Astrocyte (in vitro differentiated cells and primary cell): ENCODE data around the gene CD3E. TPM values are rescaled to one million over a fixed set of nuclear protein-coding genes. Genes with fewer than 3 reads are reported as not detected.

Experiments
- DNase-seq: peaks from one replicate; pipeline ENCODE4 v3.0.0-alpha.2; 2010; ENCODE audit warnings: low read depth
- FAIRE-seq: peaks from 2 replicates; lab custom pipeline; 2011; peaks lifted over from hg19 to GRCh38; lab: Jason Lieb, UNC
- H2AFZ ChIP-seq: 2 replicates; pipeline ENCODE4 v1.6.0; 2012; ENCODE audit warnings: low read depth, low read length, inconsistent platforms
- H3K27ac ChIP-seq: 2 replicates; pipeline ENCODE4 v1.5.1; 2011; ENCODE audit warnings: low read depth, low read length, inconsistent platforms
- H3K27me3 ChIP-seq: 2 replicates; pipeline ENCODE4 v1.6.0; 2011; ENCODE audit warnings: low read length, inconsistent platforms; ENCODE audit not compliant: insufficient read depth
- H3K36me3 ChIP-seq: 2 replicates; pipeline ENCODE4 v1.5.1; 2011; ENCODE audit warnings: low read length, inconsistent platforms; ENCODE audit not compliant: insufficient read depth
- H3K4me1 ChIP-seq: 2 replicates; pipeline ENCODE4 v1.5.1; 2011; ENCODE audit warnings: low read length, inconsistent platforms; ENCODE audit not compliant: insufficient read depth
- H3K4me2 ChIP-seq: 2 replicates; pipeline ENCODE4 v1.6.0; 2012; ENCODE audit warnings: low read length, inconsistent platforms
- H3K4me3 ChIP-seq: 2 replicates; pipeline ENCODE4 v1.5.1; 2011; ENCODE audit warnings: low read depth, mild to moderate bottlenecking, low read length, inconsistent platforms; ENCODE audit not compliant: insufficient read depth
- H3K79me2 ChIP-seq: 2 replicates; pipeline ENCODE4 v1.6.0; 2012; ENCODE audit warnings: mild to moderate bottlenecking, low read length, inconsistent platforms; ENCODE audit not compliant: insufficient read depth
- H3K9ac ChIP-seq: 2 replicates; pipeline ENCODE4 v1.6.0; 2012; ENCODE audit warnings: mild to moderate bottlenecking, low read length, inconsistent platforms
- H3K9me3 ChIP-seq: 2 replicates; pipeline ENCODE4 v1.5.1; 2012; ENCODE audit warnings: low read depth, mild to moderate bottlenecking, low read length, inconsistent platforms; ENCODE audit not compliant: insufficient read depth
- H4K20me1 ChIP-seq: 2 replicates; pipeline ENCODE4 v1.6.0; 2012; ENCODE audit warnings: low read length, inconsistent platforms; ENCODE audit not compliant: insufficient read depth
- H3K27ac Mint-ChIP-seq: one replicate; pipeline ENCODE4 v1.8.0; 2021; ENCODE audit warnings: mild to moderate bottlenecking, mixed read lengths; ENCODE audit not compliant: unreplicated experiment
- H3K27me3 Mint-ChIP-seq: one replicate; pipeline ENCODE4 v1.8.0; 2021; ENCODE audit warnings: low read depth, mixed read lengths; ENCODE audit not compliant: unreplicated experiment
- H3K36me3 Mint-ChIP-seq: one replicate; pipeline ENCODE4 v1.8.0; 2021; ENCODE audit warnings: low read depth, mixed read lengths; ENCODE audit not compliant: unreplicated experiment
- H3K4me1 Mint-ChIP-seq: one replicate; pipeline ENCODE4 v1.8.0; 2021; ENCODE audit warnings: low read depth, mixed read lengths; ENCODE audit not compliant: unreplicated experiment
- H3K4me3 Mint-ChIP-seq: one replicate; pipeline ENCODE4 v1.8.0; 2021; ENCODE audit warnings: mild to moderate bottlenecking, moderate library complexity, mixed read lengths; ENCODE audit not compliant: unreplicated experiment
- H3K9me3 Mint-ChIP-seq: one replicate; pipeline ENCODE4 v1.8.0; 2021; ENCODE audit warnings: mild to moderate bottlenecking, mixed read lengths; ENCODE audit not compliant: unreplicated experiment
- CTCF ChIP-seq: IDR thresholded peaks from 2 replicates; pipeline ENCODE4 v1.5.1; 2011; ENCODE audit warnings: low read depth, mild to moderate bottlenecking, inconsistent platforms, low read length, moderate library complexity; ENCODE audit not compliant: insufficient read depth
- EZH2 ChIP-seq: IDR thresholded peaks from 2 replicates; pipeline ENCODE4 v1.6.1; 2012; ENCODE audit warnings: mild to moderate bottlenecking, low read length, inconsistent platforms; ENCODE audit not compliant: insufficient read depth
- total RNA-seq: library from RNA; stranded (reverse); gene quantifications from 2 replicates; pipeline ENCODE4 v1.2.1, GENCODE V29; 2021

CD3E gene
- total RNA-seq, 1 donor from 2014 or later, result not detected

GRCh38 chr11:118277312-118277711, 27.2 kb upstream of the CD3E start:
- Histone ChIP-seq H3K9ac (no peak overlapping the region), H3K27ac (no peak overlapping the region), H3K27me3 (no peaks in the 10 kb centered on the region), H3K4me1 (peaks cover 7% of the 10 kb centered on the region), H3K79me2 (no peaks in the 10 kb centered on the region), H3K9me3 (no peaks in the 10 kb centered on the region), H3K4me2 (peak overlapping the region; percentile 36), H2AFZ (no peak overlapping the region), H3K4me3 (no peak overlapping the region), H4K20me1 (no peaks in the 10 kb centered on the region), H3K36me3 (no peaks in the 10 kb centered on the region)
- peaks cover 4% of the 10 kb centered on the region for H3K27me3 Mint-ChIP-seq
- H3K36me3 Mint-ChIP-seq, result no peaks in the 10 kb centered on the region
- TF ChIP-seq EZH2 (no peak), CTCF (no peak)
- no peak overlapping the region for H3K27ac Mint-ChIP-seq
- peaks cover 2% of the 10 kb centered on the region for H3K9me3 Mint-ChIP-seq
- peaks cover 3% of the 10 kb centered on the region for H3K4me1 Mint-ChIP-seq
- FAIRE-seq, result no peak
- H3K4me3 Mint-ChIP-seq, result no peak overlapping the region
- peak; percentile 33 for DNase-seq

DNA sequence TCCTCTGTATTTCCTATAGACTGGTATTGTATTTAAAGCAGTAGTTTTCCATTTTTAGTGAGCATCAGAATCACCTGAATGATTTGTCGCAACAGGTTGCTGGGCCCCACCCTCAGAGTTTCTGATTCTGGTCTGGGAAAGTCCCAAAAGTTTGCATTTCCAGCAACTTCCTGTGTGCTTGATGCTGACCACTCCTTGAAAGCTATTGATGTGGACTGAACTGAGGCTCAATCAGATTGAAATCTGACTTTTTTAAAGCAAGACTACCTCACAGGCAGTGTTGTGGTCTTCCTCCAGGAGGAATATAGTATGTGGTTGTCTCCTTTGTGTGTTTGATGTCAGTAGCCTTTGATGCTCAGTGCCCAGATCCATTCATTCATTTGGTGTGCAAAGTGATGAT, 23.2 kb upstream of the CD3E start:
- Mint-ChIP-seq H3K27ac (no peak overlapping the region), H3K4me1 (no peaks in the 10 kb centered on the region), H3K4me3 (no peak overlapping the region), H3K9me3 (no peaks in the 10 kb centered on the region), H3K36me3 (no peaks in the 10 kb centered on the region), H3K27me3 (peaks cover 5% of the 10 kb centered on the region)
- H3K79me2 ChIP-seq, result no peaks in the 10 kb centered on the region
- H3K27me3 ChIP-seq, result peaks cover 3% of the 10 kb centered on the region
- no peak overlapping the region for H3K4me2 ChIP-seq
- no peak overlapping the region for H2AFZ ChIP-seq
- no peak for FAIRE-seq
- no peaks in the 10 kb centered on the region for H4K20me1 ChIP-seq
- no peak for DNase-seq
- H3K27ac ChIP-seq, result no peak overlapping the region
- no peak overlapping the region for H3K9ac ChIP-seq
- H3K36me3 ChIP-seq, result no peaks in the 10 kb centered on the region
- no peak overlapping the region for H3K4me3 ChIP-seq
- no peaks in the 10 kb centered on the region for H3K9me3 ChIP-seq
- TF ChIP-seq EZH2, result no peak
- no peak for TF ChIP-seq CTCF
- H3K4me1 ChIP-seq, result peaks cover 7% of the 10 kb centered on the region

- no peaks in the 10 kb centered on the region for H3K36me3 Mint-ChIP-seq
- H4K20me1 ChIP-seq, result no peaks in the 10 kb centered on the region
- H2AFZ ChIP-seq, result no peak overlapping the region
- H3K4me3 Mint-ChIP-seq, result no peak overlapping the region
- H3K4me2 ChIP-seq, result no peak overlapping the region
- H3K27me3 Mint-ChIP-seq, result peaks cover 5% of the 10 kb centered on the region
- no peaks in the 10 kb centered on the region for H3K79me2 ChIP-seq
- H3K27ac ChIP-seq, result no peak overlapping the region
- H3K9ac ChIP-seq, result no peak overlapping the region
- H3K4me1 ChIP-seq, result no peaks in the 10 kb centered on the region
- no peaks in the 10 kb centered on the region for H3K4me1 Mint-ChIP-seq
- no peak overlapping the region for H3K4me3 ChIP-seq
- no peaks in the 10 kb centered on the region for H3K9me3 Mint-ChIP-seq
- TF ChIP-seq EZH2, result no peak
- TF ChIP-seq CTCF, result no peak
- H3K36me3 ChIP-seq, result no peaks in the 10 kb centered on the region
- H3K27ac Mint-ChIP-seq, result no peak overlapping the region
- H3K9me3 ChIP-seq, result no peaks in the 10 kb centered on the region
- no peak for FAIRE-seq
- H3K27me3 ChIP-seq, result peaks cover 4% of the 10 kb centered on the region
- no peak for DNase-seq
Measured at GRCh38 chr11:118282606-118283005, 21.9 kb upstream of the CD3E start.
